ENCODE measurements around the gene SLC35F3.
A peak's percentile ranks its signal among the peaks of the same experiment; 100 is the strongest.

SLC35F3 gene

DNA sequence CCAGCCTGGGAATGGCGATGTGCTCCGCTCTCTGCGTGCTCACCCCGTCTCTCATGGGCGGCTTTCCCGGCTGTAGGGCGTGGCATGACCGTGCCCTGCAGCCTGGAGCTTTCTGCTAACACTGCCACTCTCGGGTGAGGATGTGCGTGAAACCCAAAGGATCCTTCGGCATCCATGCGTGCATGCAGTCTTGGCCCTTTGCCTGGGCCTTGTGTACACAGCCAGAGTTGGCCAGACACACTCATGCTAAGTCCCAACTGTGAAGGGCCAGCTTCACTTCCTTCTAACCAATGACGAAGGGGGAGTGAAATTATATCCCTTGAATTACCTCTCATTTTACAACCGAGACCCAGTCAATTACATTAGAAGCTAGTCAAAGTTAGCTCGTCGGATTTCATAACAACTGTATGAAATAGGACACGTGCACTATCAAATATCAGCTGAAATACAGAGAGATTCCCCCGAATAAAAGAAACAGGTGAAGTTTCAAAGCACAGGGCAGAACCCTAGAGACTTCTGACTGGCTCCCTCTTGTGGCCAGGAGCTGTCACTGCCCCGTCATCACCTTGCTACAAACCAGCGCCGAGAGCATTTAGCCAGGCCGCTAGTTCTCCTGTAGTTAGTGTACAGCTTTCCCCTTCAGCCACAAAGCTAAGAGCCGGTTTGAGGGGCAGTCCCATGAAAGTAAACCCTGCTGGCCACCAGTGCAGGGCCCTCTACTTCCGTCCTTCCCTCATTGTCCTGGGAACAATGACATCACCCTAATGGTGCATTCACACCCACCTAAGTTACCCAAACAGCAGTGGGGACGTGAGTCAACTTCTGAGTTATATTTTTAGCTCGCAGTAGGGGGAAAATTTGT is 405.4 kb downstream of the SLC35F3 start:
- 0 out of 2 replicates have a peak, but pooled peaks have one; percentile 29 for TF ChIP-seq CREB1 (IDR thresholded peaks at IDR 0.05; ENCODE audit: low read depth)
- peak; percentile 74 for TF ChIP-seq RAD21 (IDR thresholded peaks at IDR 0.05; ENCODE audit: low read depth)
- TF ChIP-seq NFIC (IDR thresholded peaks at IDR 0.05): no peak; the same call in 1 of the 2 replicates
- TF ChIP-seq, protein P1, sequence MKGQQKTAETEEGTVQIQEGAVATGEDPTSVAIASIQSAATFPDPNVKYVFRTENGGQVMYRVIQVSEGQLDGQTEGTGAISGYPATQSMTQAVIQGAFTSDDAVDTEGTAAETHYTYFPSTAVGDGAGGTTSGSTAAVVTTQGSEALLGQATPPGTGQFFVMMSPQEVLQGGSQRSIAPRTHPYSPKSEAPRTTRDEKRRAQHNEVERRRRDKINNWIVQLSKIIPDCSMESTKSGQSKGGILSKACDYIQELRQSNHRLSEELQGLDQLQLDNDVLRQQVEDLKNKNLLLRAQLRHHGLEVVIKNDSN (IDR thresholded peaks at IDR 0.05): no peak

DNA sequence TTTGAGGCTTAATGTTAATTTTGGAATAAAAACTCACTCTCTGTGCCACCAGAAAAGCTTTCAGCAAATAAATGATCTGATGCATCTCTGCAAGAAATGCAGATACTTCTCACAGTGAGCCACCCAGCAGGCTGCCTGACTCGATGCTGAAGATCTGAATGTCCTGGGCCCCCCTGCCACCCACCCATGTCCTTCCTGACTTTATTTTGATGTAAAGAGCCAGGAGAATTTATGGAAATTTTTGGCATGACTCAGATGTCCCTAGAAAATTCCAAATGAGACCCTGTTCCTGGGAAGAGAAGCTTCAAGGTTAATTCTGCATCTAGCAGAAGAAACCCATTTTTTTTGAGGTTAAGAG is 406.0 kb downstream of the SLC35F3 start:
- TF ChIP-seq TCF12 (IDR thresholded peaks at IDR 0.05; ENCODE audit: low read depth): no peak
- TF ChIP-seq, protein P2, sequence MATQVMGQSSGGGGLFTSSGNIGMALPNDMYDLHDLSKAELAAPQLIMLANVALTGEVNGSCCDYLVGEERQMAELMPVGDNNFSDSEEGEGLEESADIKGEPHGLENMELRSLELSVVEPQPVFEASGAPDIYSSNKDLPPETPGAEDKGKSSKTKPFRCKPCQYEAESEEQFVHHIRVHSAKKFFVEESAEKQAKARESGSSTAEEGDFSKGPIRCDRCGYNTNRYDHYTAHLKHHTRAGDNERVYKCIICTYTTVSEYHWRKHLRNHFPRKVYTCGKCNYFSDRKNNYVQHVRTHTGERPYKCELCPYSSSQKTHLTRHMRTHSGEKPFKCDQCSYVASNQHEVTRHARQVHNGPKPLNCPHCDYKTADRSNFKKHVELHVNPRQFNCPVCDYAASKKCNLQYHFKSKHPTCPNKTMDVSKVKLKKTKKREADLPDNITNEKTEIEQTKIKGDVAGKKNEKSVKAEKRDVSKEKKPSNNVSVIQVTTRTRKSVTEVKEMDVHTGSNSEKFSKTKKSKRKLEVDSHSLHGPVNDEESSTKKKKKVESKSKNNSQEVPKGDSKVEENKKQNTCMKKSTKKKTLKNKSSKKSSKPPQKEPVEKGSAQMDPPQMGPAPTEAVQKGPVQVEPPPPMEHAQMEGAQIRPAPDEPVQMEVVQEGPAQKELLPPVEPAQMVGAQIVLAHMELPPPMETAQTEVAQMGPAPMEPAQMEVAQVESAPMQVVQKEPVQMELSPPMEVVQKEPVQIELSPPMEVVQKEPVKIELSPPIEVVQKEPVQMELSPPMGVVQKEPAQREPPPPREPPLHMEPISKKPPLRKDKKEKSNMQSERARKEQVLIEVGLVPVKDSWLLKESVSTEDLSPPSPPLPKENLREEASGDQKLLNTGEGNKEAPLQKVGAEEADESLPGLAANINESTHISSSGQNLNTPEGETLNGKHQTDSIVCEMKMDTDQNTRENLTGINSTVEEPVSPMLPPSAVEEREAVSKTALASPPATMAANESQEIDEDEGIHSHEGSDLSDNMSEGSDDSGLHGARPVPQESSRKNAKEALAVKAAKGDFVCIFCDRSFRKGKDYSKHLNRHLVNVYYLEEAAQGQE (IDR thresholded peaks at IDR 0.05; ENCODE audit: low read depth): no peak
- TF ChIP-seq RAD21 (IDR thresholded peaks at IDR 0.05; ENCODE audit: low read depth): no peak
- no peak for TF ChIP-seq NFIC (IDR thresholded peaks at IDR 0.05)
- TF ChIP-seq TAF1 (IDR thresholded peaks at IDR 0.05; ENCODE audit: low read depth): no peak
- TF ChIP-seq EP300 (IDR thresholded peaks at IDR 0.05; ENCODE audit: borderline replicate concordance): no peak
- TF ChIP-seq FOXM1 (IDR thresholded peaks at IDR 0.05; ENCODE audit: borderline replicate concordance, low read depth): no peak
- TF ChIP-seq CEBPB (IDR thresholded peaks at IDR 0.05): no peak

DNA sequence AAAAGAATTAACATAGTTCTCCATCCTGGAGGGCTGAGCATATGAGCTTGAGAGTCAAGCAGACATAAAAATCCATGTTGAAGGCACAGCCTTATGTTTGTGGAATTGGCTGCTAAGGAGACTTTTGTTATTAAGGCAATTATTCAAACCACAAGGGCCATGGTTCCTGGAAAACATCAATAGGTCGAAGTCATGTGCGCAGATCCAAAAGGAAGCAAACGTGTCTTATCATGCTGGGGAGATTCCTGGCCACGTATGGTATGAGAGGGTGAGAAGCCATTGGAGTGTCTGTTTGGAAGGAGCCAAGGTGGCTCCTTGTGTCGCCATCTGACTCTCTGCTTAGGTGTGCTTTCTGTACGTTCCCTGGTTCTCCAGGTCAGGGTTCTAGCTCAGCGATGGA is 406.9 kb downstream of the SLC35F3 start:
- TF ChIP-seq RAD21 (IDR thresholded peaks at IDR 0.05; ENCODE audit: low read depth) (no peak), YY1 (IDR thresholded peaks at IDR 0.05; ENCODE audit: low read depth) (no peak), TCF12 (IDR thresholded peaks at IDR 0.05; ENCODE audit: low read depth) (no peak), EP300 (IDR thresholded peaks at IDR 0.05; ENCODE audit: borderline replicate concordance) (no peak), TAF1 (IDR thresholded peaks at IDR 0.05; ENCODE audit: low read depth) (no peak), FOXM1 (IDR thresholded peaks at IDR 0.05; ENCODE audit: borderline replicate concordance, low read depth) (no peak), EGR1 (IDR thresholded peaks at IDR 0.05) (no peak), ZBTB7A (IDR thresholded peaks at IDR 0.05; ENCODE audit: low read depth) (no peak), CREB1 (IDR thresholded peaks at IDR 0.05; ENCODE audit: low read depth) (no peak), CEBPB (IDR thresholded peaks at IDR 0.05) (no peak), TEAD4 (IDR thresholded peaks at IDR 0.05) (no peak), NFIC (IDR thresholded peaks at IDR 0.05) (no peak)
- TF ChIP-seq, protein P2 (IDR thresholded peaks at IDR 0.05; ENCODE audit: low read depth): no peak
- TF ChIP-seq, protein P1 (IDR thresholded peaks at IDR 0.05): no peak
- TF ChIP-seq, protein P3, sequence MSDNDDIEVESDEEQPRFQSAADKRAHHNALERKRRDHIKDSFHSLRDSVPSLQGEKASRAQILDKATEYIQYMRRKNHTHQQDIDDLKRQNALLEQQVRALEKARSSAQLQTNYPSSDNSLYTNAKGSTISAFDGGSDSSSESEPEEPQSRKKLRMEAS (IDR thresholded peaks at IDR 0.05): no peak

DNA sequence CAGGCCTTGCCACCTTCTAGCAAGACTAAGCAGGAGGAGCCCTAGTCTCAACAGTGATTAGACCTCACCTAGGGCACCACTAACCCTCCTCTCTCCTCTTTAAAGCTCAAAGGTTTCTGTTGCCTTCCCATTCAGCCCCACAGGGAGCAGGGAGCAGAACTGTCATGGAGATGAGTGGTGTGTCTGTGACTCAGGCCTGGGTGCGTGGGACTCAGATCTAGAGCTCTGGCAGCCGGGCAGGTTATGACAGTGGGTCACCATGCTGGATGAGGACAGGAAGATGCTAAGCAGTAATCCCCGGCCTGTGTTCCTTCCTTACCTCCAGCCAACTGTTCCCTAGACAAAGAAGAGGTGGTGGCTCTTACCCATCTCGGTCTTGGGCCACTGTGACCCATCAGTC is 408.7 kb downstream of the SLC35F3 start:
- TF ChIP-seq, protein P1 (IDR thresholded peaks at IDR 0.05): no peak
- TF ChIP-seq TAF1 (IDR thresholded peaks at IDR 0.05; ENCODE audit: low read depth): no peak
- no peak for TF ChIP-seq CREB1 (IDR thresholded peaks at IDR 0.05; ENCODE audit: low read depth)
- TF ChIP-seq ZBTB7A (IDR thresholded peaks at IDR 0.05; ENCODE audit: low read depth): no peak
- no peak for TF ChIP-seq NFIC (IDR thresholded peaks at IDR 0.05)
- TF ChIP-seq YY1 (IDR thresholded peaks at IDR 0.05; ENCODE audit: low read depth): no peak
- TF ChIP-seq TEAD4 (IDR thresholded peaks at IDR 0.05): no peak
- no peak for TF ChIP-seq CEBPB (IDR thresholded peaks at IDR 0.05)
- TF ChIP-seq TCF12 (IDR thresholded peaks at IDR 0.05; ENCODE audit: low read depth): no peak
- TF ChIP-seq EP300 (IDR thresholded peaks at IDR 0.05; ENCODE audit: borderline replicate concordance): no peak
- TF ChIP-seq, protein P3 (IDR thresholded peaks at IDR 0.05): no peak
- TF ChIP-seq EGR1 (IDR thresholded peaks at IDR 0.05): no peak

DNA sequence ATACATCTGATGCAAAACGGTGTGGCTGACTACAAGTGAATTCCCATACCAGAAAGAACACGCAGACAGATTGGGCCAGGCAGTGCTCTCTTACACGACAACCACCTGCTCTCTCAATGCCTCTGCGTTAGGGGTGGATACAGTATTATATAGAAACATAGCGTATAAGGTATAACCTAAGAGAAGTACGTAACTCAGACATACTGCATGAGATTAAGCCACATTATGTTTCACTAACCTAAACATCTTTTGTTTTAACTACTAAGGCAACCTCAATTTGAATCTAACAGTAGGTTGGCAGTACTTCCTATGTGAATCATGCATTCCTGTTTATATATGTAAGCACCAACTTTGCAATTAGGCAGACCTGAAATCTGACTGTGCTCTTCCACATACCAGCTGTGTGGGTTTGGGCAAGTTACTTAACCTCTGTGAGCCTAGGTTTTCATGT is 410.6 kb downstream of the SLC35F3 start:
- TF ChIP-seq CREB1 (IDR thresholded peaks at IDR 0.05; ENCODE audit: low read depth) (no peak), EGR1 (IDR thresholded peaks at IDR 0.05) (no peak), EP300 (IDR thresholded peaks at IDR 0.05; ENCODE audit: borderline replicate concordance) (no peak), CEBPB (IDR thresholded peaks at IDR 0.05) (no peak), NFIC (IDR thresholded peaks at IDR 0.05) (no peak), TCF12 (IDR thresholded peaks at IDR 0.05; ENCODE audit: low read depth) (no peak), TAF1 (IDR thresholded peaks at IDR 0.05; ENCODE audit: low read depth) (no peak)
- TF ChIP-seq, protein P2 (IDR thresholded peaks at IDR 0.05; ENCODE audit: low read depth): no peak
- TF ChIP-seq, protein P1 (IDR thresholded peaks at IDR 0.05): no peak

All from Ishikawa (cell line).